Neural crest cell (in vitro differentiated cells): Measurements from ENCODE around the gene CD69. TPM values are rescaled to one million over a fixed set of nuclear protein-coding genes. Genes with fewer than 3 reads are reported as not detected.
"Not testable (repeated sequence)": the region's sequence is repeated elsewhere in the genome, so short reads cannot be mapped to it uniquely, and the experiment has no call there.

Experiments used
- DNase-seq: peaks from one replicate; pipeline ENCODE4 v3.0.0; 2021; ENCODE audit warnings: low read depth, mixed read lengths, low spot score
- H3K27ac Mint-ChIP-seq: one replicate; pipeline ENCODE4 v1.8.0; 2021; ENCODE audit warnings: mild to moderate bottlenecking, mixed read lengths; ENCODE audit not compliant: unreplicated experiment
- H3K27me3 Mint-ChIP-seq: 2 replicates; pipeline ENCODE4 v1.8.0; 2021; ENCODE audit warnings: low read depth, mild to moderate bottlenecking, mixed read lengths
- H3K36me3 Mint-ChIP-seq: 2 replicates; pipeline ENCODE4 v1.8.0; 2021; ENCODE audit warnings: low read depth, mild to moderate bottlenecking, mixed read lengths
- H3K4me1 Mint-ChIP-seq: 2 replicates; pipeline ENCODE4 v1.8.0; 2021; ENCODE audit warnings: mixed read lengths
- H3K4me3 Mint-ChIP-seq: one replicate; pipeline ENCODE4 v1.8.0; 2021; ENCODE audit warnings: mild to moderate bottlenecking, mixed read lengths
- H3K9me3 Mint-ChIP-seq: 2 replicates; pipeline ENCODE4 v1.8.0; 2021; ENCODE audit warnings: mixed read lengths
- CTCF ChIP-seq: fragments of 200-600 bp; sonication (generic); conservative IDR thresholded peaks from 2 replicates; pipeline ENCODE4 v1.5.0; 2021; ENCODE audit warnings: antibody characterized with exemption, mild to moderate bottlenecking
- total RNA-seq: library from RNA; stranded (reverse); gene quantifications from 2 replicates; pipeline ENCODE4 v1.2.1, GENCODE V29; 2021

Gene CD69
- total RNA-seq, 1 donor from 2014 or later: not detected

- peaks cover 4% of the 10 kb centered on the region for H3K27me3 Mint-ChIP-seq
- H3K4me3 Mint-ChIP-seq: no peak overlapping the region
- DNase-seq: no peak
- peaks cover 4% of the 10 kb centered on the region for H3K36me3 Mint-ChIP-seq
- no peak for TF ChIP-seq CTCF
- no peak overlapping the region for H3K27ac Mint-ChIP-seq
- no peaks in the 10 kb centered on the region for H3K4me1 Mint-ChIP-seq
- H3K9me3 Mint-ChIP-seq: peaks cover 17% of the 10 kb centered on the region
Measured at GRCh38 chr12:9706086-9706685, 54.5 kb downstream of the CD69 start.

- not testable (repeated sequence) for H3K27me3 Mint-ChIP-seq, H3K4me1 Mint-ChIP-seq
Measured at GRCh38 chr12:9704561-9704960, 56.1 kb downstream of the CD69 start.

More at GRCh38 chr12:9704561-9704960, 56.1 kb downstream of the CD69 start:
- not testable (repeated sequence) for H3K27ac Mint-ChIP-seq, H3K4me3 Mint-ChIP-seq, H3K36me3 Mint-ChIP-seq, DNase-seq
- peaks cover 17% of the 10 kb centered on the region for H3K9me3 Mint-ChIP-seq

Other genes with a start within 250 kb of the CD69 start
- not detected in 2 replicates for gene KLRB1, start 153.0 kb downstream of the CD69 start, total RNA-seq
- 9.5 and 10.6 TPM in 2 replicates for gene CLEC2D, start 91.2 kb downstream of the CD69 start, total RNA-seq
- not detected in 2 replicates for gene CLECL1, start 27.8 kb downstream of the CD69 start, total RNA-seq
- gene KLRF1, start 66.6 kb upstream of the CD69 start, total RNA-seq: not detected in 2 replicates
- 0.19 TPM in 1 of 2 replicates, not detected in the other for gene CLEC2B, start 108.5 kb upstream of the CD69 start, total RNA-seq
- gene KLRF2, start 120.6 kb upstream of the CD69 start, total RNA-seq: not detected in 2 replicates
- not detected in 2 replicates for gene CLEC2A, start 171.5 kb upstream of the CD69 start, total RNA-seq
- gene CLEC12A, start 210.5 kb upstream of the CD69 start, total RNA-seq: not detected in 2 replicates
- gene CLEC1B, start 238.2 kb upstream of the CD69 start, total RNA-seq: not detected in 2 replicates
- not detected in 2 replicates for gene CLEC12B, start 249.7 kb upstream of the CD69 start, total RNA-seq